Measurements from ENCODE around the gene PLIN3.
"Not testable (repeated sequence)": the region's sequence is repeated elsewhere in the genome, so short reads cannot be mapped to it uniquely, and the experiment has no call there.

PLIN3 gene

DNA sequence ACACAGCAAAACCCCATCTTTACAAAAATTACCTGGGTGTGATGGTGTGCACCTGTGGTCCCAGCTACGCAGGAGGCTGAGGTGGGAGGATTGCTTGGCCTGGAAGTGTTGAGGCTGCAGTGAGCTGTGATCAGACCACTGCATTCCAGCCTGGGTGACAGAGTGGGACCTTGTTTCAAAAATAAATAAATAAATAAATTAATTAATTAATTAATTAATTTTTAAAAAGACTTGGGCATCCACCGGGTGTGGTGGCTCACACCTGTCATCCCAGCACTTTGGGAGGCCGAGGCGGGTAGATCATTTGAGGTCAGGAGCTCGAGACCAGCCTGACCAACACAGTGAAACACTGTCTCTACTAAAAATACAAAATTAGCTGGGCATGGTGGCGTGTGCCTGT is 62.3 kb downstream of the PLIN3 start:
- DNase-seq, result not testable (repeated sequence)

DNA sequence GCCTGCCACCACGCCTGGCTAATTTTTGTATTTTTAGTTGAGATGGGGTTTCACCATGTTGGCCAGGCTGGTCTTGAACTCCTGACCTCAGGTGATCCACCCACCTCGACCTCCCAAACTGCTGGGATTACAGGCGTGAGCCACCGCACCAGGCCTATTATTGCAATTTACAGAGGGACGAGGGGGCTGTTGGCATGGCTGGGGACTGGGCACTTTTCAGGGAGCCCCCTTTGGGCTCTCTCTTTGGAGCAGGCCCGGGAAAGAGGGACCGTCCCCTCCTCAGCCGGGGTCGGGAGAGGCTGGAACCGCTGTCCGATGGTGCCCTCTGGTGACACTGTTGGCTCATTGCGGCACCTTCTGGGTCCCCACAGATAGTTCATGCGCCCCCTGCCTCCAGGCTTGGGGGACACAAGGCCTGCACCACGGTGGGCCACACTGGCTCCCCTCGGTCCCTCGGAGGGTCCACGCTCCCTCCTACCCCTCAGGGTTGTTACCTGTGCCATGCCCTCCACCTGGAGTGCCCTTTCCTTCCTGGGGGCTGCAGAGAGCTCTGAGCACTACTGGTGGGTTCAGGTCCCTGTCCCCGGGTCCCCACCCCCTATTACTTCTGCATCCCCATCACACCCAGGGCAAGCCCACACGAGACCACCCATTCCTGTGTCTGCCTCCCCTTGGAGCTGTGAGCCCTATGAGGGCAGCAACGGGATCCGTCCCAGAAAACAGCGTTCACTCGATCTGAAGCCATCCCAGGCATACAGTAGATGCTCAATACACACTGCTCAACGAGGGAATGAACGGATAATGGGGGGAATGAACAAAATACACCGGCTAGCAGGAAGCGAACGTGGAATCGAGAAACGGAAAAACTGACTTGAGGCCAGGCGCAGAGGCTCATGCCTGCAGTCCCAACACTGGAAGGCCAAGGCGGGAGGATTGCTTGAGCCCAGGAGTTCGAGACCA is 63.5 kb downstream of the PLIN3 start:
- peak; percentile 51 for DNase-seq

DNA sequence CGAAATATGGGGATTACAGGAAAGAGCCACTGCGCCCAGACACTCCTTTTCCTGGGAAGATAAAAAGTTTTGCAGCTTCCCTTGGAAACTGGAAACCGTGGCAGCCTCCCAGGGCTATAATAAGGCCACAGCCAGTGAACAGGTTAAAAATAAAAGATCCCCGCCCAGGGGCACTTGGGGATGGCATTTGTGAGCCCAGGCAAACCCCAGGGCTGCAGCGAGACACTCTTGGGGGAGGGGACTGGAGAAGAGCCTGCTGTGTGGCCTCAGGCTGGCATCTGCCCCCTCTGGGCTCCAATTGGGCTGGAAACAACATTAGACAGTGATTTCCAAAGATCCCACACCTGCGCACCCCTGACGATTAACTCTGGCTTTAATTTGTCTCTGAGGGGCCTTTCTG is 64.8 kb downstream of the PLIN3 start:
- no peak for DNase-seq

DNA sequence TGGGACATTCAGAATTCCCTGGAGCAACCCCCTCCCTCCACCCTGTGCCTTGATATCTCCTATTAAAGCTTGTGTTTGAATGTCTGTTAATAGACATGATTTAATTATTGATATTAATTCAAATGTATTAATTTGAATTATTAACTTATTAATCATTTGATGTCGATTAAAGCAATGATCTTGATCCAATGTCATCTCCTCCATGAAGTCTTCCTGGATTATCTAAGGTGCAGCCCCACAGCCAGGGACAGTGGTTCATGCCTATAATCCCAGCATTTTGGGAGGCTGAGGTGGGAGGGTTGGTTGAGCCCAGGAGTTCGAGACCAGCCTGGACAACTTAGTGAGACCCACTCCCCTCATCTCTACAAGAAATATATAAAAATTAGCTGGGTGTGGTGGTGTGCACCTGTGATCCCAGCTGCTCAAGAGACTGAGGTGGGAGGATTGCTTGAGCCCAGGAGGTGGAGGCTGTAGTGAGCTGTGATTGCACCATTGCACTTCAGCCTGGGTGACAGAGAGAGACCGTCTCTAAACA is 66.3 kb downstream of the PLIN3 start:
- DNase-seq, result no peak

DNA sequence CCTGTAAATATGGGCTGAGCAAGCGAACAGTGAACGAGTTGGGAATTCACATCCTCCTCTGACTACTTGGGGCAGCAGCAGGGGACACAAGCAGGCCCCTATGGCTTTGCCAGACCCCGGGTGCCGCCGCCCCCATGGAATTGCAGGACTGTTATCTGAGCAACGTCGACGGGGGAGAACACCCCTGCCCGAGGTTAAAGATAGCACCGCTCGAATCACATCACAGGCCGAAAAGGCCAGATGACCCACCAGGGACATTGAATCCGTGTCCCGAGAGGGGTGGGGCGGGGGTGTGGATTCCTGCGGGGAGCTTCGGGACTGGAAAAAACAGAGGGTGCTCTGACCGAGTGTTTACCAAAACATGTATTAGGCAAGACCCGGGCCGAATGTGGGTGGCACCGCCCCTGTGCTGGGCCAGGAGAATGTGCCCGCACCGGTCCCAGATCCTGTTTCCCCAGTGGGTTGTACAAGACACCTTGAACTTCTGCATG is 66.8 kb downstream of the PLIN3 start:
- DNase-seq, result no peak

DNA sequence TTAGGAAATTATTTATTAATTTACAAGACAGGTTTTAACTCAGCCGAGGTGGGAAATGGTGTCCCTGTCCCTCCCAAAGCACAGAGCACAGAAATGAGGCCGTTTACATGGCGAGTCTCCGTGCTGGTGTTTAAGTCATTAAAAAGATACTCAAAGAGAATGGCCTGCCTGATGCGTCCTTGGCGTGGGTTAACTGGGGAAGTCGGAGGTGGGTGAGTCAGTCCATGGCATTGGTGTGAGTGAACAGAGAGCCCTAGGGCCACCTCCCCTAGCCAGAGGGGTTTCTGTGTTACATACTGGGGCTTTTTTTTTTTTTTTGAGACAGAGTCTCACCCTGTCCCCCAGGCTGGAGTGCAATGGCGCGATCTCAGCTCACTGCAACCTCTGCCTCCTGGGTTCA is 72.1 kb downstream of the PLIN3 start:
- no peak for DNase-seq

DNA sequence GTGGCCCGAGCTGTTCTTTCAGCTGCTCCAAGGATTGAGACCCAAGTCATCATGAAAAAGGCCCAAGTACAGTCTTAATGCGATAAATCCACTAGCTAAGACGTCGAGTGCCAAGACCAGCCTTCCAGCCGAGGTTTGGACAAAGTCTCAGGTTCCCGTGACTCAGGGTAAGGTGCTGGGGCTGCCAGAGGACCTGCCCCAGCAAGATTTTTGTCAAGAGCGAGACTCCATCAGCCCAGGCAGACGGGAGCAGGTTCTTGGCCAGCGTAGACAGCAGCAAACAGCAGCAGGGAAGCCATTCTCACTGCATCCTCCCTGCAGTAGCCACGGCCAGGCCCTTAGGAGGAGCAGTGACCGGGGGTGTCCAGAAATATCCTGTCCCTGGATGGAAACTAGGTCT is 72.5 kb downstream of the PLIN3 start:
- no peak for DNase-seq

DNA sequence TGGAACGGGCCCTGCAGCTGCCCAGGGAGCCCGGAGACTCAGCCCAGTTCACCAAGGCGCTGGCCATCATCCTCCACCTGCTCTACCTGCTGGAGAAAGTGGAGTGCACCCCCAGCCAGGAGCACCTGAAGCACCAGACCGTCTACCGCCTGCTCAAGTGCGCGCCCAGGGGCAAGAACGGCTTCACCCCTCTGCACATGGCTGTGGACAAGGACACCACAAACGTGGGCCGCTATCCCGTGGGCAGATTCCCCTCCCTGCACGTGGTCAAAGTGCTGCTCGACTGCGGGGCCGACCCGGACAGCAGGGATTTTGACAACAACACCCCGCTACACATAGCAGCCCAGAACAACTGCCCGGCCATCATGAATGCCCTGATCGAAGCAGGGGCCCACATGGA is 74.2 kb downstream of the PLIN3 start:
- not testable (repeated sequence) for DNase-seq

DNA sequence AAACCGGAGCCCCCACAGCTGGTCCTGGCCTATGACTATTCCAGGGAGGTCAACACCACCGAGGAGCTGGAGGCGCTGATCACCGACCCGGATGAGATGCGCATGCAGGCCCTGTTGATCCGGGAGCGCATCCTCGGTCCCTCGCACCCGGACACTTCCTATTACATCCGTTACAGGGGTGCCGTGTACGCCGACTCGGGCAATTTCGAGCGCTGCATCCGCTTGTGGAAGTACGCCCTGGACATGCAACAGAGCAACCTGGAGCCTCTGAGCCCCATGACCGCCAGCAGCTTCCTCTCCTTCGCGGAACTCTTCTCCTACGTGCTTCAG is 74.6 kb downstream of the PLIN3 start:
- DNase-seq, result not testable (repeated sequence)

DNA sequence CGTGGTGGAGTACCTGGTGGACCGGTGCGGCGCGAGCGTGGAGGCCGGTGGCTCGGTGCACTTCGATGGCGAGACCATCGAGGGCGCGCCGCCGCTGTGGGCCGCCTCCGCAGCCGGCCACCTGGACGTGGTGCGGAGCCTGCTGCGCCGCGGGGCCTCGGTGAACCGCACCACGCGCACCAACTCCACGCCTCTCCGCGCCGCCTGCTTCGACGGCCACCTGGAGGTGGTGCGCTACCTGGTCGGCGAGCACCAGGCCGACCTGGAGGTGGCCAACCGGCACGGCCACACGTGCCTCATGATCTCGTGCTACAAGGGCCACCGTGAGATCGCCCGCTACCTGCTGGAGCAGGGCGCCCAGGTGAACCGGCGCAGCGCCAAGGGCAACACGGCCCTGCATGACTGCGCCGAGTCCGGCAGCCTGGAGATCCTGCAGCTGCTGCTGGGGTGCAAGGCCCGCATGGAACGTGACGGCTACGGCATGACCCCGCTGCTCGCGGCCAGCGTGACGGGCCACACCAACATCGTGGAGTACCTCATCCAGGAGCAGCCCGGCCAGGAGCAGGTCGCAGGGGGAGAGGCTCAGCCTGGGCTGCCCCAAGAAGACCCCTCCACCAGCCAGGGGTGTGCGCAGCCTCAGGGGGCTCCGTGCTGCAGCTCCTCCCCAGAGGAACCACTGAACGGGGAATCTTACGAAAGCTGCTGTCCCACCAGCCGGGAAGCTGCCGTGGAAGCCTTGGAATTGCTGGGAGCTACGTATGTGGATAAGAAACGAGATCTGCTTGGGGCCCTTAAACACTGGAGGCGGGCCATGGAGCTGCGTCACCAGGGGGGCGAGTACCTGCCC is 75.2 kb downstream of the PLIN3 start:
- not testable (repeated sequence) for DNase-seq

DNA sequence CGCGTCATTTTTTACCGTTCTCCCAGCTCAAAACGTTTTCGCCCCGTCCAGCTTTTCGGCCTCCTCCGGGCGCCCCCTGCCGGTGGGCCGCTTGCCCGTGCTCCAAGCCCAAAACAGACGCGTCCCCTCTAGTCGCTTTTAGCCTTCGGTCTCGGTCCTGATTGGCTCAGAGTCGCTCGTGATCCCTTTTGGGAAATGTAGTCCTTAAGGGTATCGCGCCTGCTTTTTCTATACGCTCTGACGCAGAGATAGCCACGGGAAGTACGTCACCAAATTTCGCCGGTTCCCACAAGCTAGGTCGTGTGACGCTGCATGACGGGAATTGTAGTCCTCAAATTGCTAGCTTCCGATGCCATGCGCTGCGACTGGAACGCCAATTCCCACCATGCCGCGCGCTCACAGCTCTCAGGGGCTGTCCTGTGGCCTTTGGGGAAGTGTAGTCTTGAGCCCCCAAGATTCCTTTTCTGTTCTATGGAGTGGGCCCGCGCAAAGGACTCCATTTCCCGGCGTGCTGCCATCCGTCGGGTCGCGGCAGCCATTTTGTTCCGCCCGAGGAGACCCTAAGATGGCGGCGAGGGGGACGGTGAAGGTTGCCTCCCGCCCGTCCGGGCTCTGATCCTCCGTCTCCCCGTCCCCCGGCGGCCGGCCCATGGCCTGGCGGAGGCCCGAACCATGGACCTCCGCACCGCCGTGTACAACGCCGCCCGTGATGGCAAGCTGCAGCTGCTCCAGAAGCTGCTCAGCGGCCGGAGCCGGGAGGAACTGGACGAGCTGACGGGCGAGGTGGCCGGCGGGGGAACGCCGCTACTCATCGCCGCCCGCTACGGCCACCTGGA is 76.1 kb downstream of the PLIN3 start, which contains the start of gene FEM1A:
FEM1A (plus strand) TSS at position 552 of the 836 bp plus-strand sequence; CDS start at position 673, 121 bp downstream.
- DNase-seq, result peak; percentile 98

Data from T-helper 9 cell (primary cell).